DND-41 (cell line): ENCODE results near the gene AGL.
"Not testable (repeated sequence)": the region's sequence is repeated elsewhere in the genome, so short reads cannot be mapped to it uniquely, and the experiment has no call there.

Experiments used
- ATAC-seq: fragments of 200-7000 bp; cut with Tn5 transposase; 3 replicates; pipeline ENCODE4 v1.9.1; 2021; ENCODE audit warnings: low read depth; ENCODE audit not compliant: insufficient read depth
- DNase-seq: peaks from one replicate; pipeline ENCODE4 v3.0.0-alpha.2; 2020
- H2AFZ ChIP-seq: 2 replicates; pipeline ENCODE4 v1.6.0; 2012; ENCODE audit warnings: low read depth, low read length
- H3K27ac ChIP-seq: 2 replicates; pipeline ENCODE4 v1.5.1; 2012; ENCODE audit warnings: low read length, inconsistent platforms
- H3K27me3 ChIP-seq: fragments of 200-600 bp; sonication (generic); 2 replicates; pipeline ENCODE4 v1.6.0; 2012; ENCODE audit warnings: low read length, mild to moderate bottlenecking, inconsistent platforms; ENCODE audit not compliant: insufficient read depth, poor library complexity
- H3K36me3 ChIP-seq: 2 replicates; pipeline ENCODE4 v1.5.1; 2012; ENCODE audit warnings: low read length, inconsistent platforms; ENCODE audit not compliant: insufficient read depth
- H3K4me1 ChIP-seq: 2 replicates; pipeline ENCODE4 v1.5.1; 2012; ENCODE audit warnings: mild to moderate bottlenecking, low read length; ENCODE audit not compliant: insufficient read depth
- H3K4me2 ChIP-seq: 2 replicates; pipeline ENCODE4 v1.6.0; 2012; ENCODE audit warnings: mild to moderate bottlenecking, moderate library complexity, low read length, inconsistent platforms; ENCODE audit not compliant: insufficient read depth
- H3K4me3 ChIP-seq, 2 experiments: fragments of 200-600 bp in 1 of 2; shearing (Covaris generic) in 1 of 2; 2 replicates each; pipeline ENCODE4 v1.5.1; 2012 to 2016; ENCODE audit warnings: inconsistent platforms in 2 of 2, low read length in 2 of 2, mild to moderate bottlenecking in 2 of 2, low read depth in 1 of 2, moderate library complexity in 1 of 2
- H3K79me2 ChIP-seq: 2 replicates; pipeline ENCODE4 v1.6.0; 2012; ENCODE audit warnings: low read length, inconsistent platforms; ENCODE audit not compliant: insufficient read depth
- H3K9ac ChIP-seq: 2 replicates; pipeline ENCODE4 v1.6.0; 2012; ENCODE audit warnings: low read depth, mild to moderate bottlenecking, inconsistent platforms, low read length, moderate library complexity
- H3K9me3 ChIP-seq: 2 replicates; pipeline ENCODE4 v1.5.1; 2012; ENCODE audit warnings: low read length, moderate library complexity, mild to moderate bottlenecking, inconsistent platforms; ENCODE audit not compliant: insufficient read depth, severe bottlenecking
- H4K20me1 ChIP-seq: 2 replicates; pipeline ENCODE4 v1.6.0; 2012; ENCODE audit warnings: low read length; ENCODE audit not compliant: insufficient read depth
- EZH2 ChIP-seq: IDR thresholded peaks from 3 replicates; pipeline ENCODE4 v1.6.1; 2012; ENCODE audit warnings: borderline replicate concordance, low read depth, mild to moderate bottlenecking, moderate library complexity, low read length, inconsistent platforms; ENCODE audit not compliant: severe bottlenecking
- TF ChIP-seq, protein P1 (sequence below): IDR thresholded peaks from 2 replicates; pipeline ENCODE4 v1.5.1; 2012; ENCODE audit warnings: borderline replicate concordance, low read length, moderate library complexity, mild to moderate bottlenecking; ENCODE audit not compliant: poor library complexity, severe bottlenecking; ENCODE audit errors: extremely low read depth

AGL gene

DNA sequence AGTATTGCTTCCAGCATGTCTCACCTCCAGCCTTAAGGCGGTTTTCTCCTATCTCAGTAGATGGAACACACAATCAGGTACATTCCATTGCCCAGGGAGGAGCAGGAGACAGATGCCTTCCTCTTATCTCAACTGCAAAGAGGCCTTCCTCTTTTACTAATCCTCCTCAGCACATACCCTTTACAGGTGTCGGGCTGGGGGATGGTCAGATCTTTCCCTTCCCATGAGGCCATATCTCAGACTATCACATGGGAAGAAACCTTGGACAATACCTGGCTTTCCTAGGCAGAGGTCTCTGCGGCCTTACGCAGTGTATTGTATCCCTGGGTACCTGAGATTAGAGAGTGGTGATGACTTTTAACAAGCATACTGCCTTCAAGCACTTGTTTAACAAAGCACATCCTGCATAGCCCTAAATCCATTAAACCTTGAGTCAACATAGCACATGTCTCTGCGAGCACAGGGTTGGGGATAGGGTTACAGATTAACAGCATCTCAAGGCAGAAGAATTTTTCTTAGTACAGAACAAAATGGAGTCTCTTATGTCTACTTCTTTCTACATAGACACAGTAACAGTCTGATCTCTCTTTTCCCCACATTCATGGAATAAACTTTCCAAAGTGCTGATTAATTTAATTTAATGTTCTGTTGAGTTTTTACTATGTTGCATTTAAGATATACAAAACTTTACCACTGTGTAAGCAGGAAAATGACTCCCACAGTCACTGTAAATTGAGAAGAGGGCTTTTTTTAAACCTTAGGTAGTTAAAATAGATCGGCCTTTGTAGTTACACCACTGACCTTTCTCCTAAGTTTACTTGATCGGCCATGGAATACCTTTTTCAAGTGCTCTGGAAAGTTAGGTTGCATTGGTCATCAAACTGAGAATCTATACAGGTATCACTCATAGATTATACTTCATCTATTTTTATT is 13.7 kb upstream of the AGL start:
- DNase-seq, H3K4me3 ChIP-seq: not testable (repeated sequence)

DNA sequence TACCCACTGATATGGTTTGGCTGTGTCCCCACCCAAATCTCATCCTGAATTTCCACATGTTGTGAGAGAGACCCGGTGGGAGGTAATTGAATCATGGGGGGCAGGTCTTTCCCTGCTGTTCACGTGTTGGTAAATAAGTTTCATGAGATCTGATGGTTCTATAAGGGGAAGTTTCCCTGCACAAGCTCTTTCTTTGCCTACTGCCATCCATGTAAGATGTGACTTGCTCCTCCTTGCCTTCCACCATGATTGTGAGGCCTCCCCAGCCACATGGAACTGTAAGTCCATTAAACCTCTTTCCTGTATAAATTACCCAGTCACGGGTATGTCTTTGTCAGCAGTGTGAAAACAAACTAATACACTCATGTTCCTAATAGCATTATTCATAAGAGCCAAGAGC is 9.8 kb upstream of the AGL start:
- H3K4me1 ChIP-seq, H3K79me2 ChIP-seq, H4K20me1 ChIP-seq, H3K27ac ChIP-seq, ATAC-seq, DNase-seq, H3K36me3 ChIP-seq, H3K27me3 ChIP-seq, H3K4me3 ChIP-seq, H3K9ac ChIP-seq, H3K9me3 ChIP-seq, H3K4me2 ChIP-seq, H2AFZ ChIP-seq: not testable (repeated sequence)

More for the DNA sequence above, 13.7 kb upstream of the AGL start:
- H3K4me2 ChIP-seq, H3K36me3 ChIP-seq, H2AFZ ChIP-seq, H4K20me1 ChIP-seq, H3K27me3 ChIP-seq, H3K9me3 ChIP-seq, H3K79me2 ChIP-seq, H3K9ac ChIP-seq, ATAC-seq, H3K4me1 ChIP-seq, H3K27ac ChIP-seq: not testable (repeated sequence)

DNA sequence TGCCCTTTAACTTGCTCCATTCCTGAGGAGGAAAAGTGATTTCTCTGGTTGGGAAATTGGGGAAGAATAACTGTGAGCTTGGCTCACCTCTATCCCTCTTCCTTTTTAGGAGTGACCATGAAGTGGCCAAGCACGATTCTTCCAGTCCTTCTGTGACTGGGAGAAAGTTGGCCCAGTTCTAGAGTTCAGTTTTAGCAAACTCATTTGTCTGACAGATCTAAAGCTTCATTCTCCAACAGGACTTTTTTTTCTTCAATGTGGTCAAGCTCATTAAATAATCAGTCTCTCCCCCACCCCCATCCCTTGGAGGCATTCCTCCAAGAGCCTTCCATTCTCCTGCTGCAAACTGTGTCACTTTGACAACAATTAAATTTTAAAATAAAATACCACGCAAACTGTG is 6.4 kb upstream of the AGL start:
- no peak overlapping the region for H3K27ac ChIP-seq
- peaks cover 5% of the 10 kb centered on the region for H3K9me3 ChIP-seq
- no peak overlapping the region for H3K4me2 ChIP-seq
- DNase-seq (no peak), ATAC-seq (no peak)
- H4K20me1 ChIP-seq, result no peaks in the 10 kb centered on the region
- H3K4me3 ChIP-seq, result no peak overlapping the region
- no peaks in the 10 kb centered on the region for H3K27me3 ChIP-seq
- no peaks in the 10 kb centered on the region for H3K36me3 ChIP-seq
- no peaks in the 10 kb centered on the region for H3K79me2 ChIP-seq
- H3K4me1 ChIP-seq, result peaks cover 4% of the 10 kb centered on the region; the same call in 1 of the 2 replicates
- TF ChIP-seq, protein P1, sequence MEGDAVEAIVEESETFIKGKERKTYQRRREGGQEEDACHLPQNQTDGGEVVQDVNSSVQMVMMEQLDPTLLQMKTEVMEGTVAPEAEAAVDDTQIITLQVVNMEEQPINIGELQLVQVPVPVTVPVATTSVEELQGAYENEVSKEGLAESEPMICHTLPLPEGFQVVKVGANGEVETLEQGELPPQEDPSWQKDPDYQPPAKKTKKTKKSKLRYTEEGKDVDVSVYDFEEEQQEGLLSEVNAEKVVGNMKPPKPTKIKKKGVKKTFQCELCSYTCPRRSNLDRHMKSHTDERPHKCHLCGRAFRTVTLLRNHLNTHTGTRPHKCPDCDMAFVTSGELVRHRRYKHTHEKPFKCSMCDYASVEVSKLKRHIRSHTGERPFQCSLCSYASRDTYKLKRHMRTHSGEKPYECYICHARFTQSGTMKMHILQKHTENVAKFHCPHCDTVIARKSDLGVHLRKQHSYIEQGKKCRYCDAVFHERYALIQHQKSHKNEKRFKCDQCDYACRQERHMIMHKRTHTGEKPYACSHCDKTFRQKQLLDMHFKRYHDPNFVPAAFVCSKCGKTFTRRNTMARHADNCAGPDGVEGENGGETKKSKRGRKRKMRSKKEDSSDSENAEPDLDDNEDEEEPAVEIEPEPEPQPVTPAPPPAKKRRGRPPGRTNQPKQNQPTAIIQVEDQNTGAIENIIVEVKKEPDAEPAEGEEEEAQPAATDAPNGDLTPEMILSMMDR, result no peak
- no peak for TF ChIP-seq EZH2
- no peak overlapping the region for H3K9ac ChIP-seq
- H2AFZ ChIP-seq, result no peak overlapping the region

DNA sequence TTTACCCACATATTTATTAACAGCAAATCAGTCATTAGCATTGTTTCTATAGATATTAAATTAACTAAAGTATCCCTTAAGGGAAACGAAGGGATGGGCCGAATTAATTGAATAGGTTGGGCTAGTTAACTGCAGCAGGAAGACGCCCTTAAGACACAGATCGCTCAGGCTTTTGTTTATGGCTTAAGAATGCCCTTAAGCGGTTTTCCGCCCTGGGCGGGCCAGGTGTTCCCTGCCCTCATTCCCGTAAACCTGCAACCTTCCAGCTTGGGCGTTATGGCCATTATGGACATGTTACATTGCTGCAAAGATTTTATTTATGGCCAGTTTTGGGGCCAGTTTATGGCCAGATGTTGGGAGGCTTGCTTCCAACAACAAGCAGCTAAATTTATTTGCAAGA is 5.0 kb upstream of the AGL start:
- H3K9ac ChIP-seq, H3K4me3 ChIP-seq, H3K4me2 ChIP-seq, H3K9me3 ChIP-seq, H2AFZ ChIP-seq, H3K79me2 ChIP-seq, H3K27ac ChIP-seq, H3K36me3 ChIP-seq, DNase-seq, H4K20me1 ChIP-seq, ATAC-seq, H3K27me3 ChIP-seq: not testable (repeated sequence)
- peaks cover 14% of the 10 kb centered on the region for H3K4me1 ChIP-seq

DNA sequence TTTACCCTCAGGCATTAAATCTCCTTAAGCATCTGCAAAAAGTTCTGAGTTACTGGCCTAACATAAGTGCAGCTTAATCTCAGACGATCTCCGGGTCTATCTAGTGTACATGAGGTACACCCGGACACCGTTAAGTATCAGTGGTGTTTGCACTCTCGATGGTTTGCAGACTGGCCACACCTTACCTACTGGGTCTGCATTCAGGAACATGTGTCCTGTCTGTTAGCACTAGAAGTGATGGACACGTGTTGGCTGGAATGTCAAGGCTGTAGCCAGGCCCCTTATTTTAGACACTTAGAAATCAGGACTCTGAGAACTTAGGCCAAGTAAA is 783 bp upstream of the AGL start:
- ATAC-seq (peak; percentile 2; the same call in 1 of the 3 replicates), DNase-seq (peak; percentile 30)
- Histone ChIP-seq H3K27me3 (no peaks in the 10 kb centered on the region), H3K36me3 (no peaks in the 10 kb centered on the region; the same call in 1 of the 2 replicates), H4K20me1 (no peaks in the 10 kb centered on the region), H3K4me1 (peaks cover 33% of the 10 kb centered on the region), H3K27ac (peak overlapping the region; percentile 81), H3K4me2 (peak overlapping the region; percentile 94), H3K9me3 (no peaks in the 10 kb centered on the region), H3K4me3 (peak overlapping the region; percentile 73 to 94), H3K79me2 (peaks cover 7% of the 10 kb centered on the region; the same call in 1 of the 2 replicates), H3K9ac (peak overlapping the region; percentile 77), H2AFZ (peak overlapping the region; percentile 94)
- no peak for TF ChIP-seq EZH2
- TF ChIP-seq, protein P1, result no peak
